ENCODE results near the gene CNMD. TPM values are rescaled to one million over a fixed set of nuclear protein-coding genes. Genes with fewer than 3 reads are reported as not detected.
"Not testable (repeated sequence)": the region's sequence is repeated elsewhere in the genome, so short reads cannot be mapped to it uniquely, and the experiment has no call there.

CNMD gene
- polyA plus RNA-seq, 1 of the 3 experiments (the other 2 are of a cell fraction), result not detected

DNA sequence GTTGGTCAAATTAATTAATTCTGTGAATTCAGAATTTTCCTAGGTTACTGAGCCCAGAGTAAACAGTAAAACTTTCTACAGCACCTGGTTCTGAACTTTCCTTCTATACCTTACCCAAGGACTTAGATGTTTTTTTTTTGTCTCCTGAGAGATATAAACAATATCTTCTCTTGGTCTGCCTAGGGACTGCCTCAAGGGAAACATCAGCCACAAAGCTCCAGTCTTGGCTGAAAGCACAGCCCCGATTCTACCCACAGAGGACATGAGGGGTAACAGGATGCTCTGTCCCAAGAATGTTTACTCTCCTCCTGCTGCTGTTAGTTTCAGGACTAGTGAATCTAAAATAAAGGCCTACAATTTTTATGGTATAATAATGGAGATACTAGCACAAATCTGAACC is 14.3 kb downstream of the CNMD start (continued):
- TF ChIP-seq RAD21 (IDR thresholded peaks at IDR 0.05; ENCODE audit: low read length), result no peak
- TF ChIP-seq EZH2phosphoT487 (IDR thresholded peaks at IDR 0.05; ENCODE audit: borderline replicate concordance, low read depth), result no peak
- TF ChIP-seq FOXM1 (IDR thresholded peaks at IDR 0.05; ENCODE audit: low read depth), result no peak
- TF ChIP-seq, protein P1, sequence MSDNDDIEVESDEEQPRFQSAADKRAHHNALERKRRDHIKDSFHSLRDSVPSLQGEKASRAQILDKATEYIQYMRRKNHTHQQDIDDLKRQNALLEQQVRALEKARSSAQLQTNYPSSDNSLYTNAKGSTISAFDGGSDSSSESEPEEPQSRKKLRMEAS (IDR thresholded peaks at IDR 0.05; ENCODE audit: low read depth), result no peak
- TF ChIP-seq POLR2AphosphoS5 (IDR thresholded peaks at IDR 0.05; ENCODE audit: low read depth, low read length), result no peak
- no peak for TF ChIP-seq RFX5 (IDR thresholded peaks at IDR 0.05; ENCODE audit: low read length)
- TF ChIP-seq, protein P2, sequence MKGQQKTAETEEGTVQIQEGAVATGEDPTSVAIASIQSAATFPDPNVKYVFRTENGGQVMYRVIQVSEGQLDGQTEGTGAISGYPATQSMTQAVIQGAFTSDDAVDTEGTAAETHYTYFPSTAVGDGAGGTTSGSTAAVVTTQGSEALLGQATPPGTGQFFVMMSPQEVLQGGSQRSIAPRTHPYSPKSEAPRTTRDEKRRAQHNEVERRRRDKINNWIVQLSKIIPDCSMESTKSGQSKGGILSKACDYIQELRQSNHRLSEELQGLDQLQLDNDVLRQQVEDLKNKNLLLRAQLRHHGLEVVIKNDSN (IDR thresholded peaks at IDR 0.05; ENCODE audit: borderline replicate concordance, low read depth), result no peak
- TF ChIP-seq FOXJ3 (CRISPR knock-in tag; IDR thresholded peaks at IDR 0.05), result no peak
- TF ChIP-seq TCF12 (IDR thresholded peaks at IDR 0.05), result no peak
- no peak for TF ChIP-seq NRF1 (IDR thresholded peaks at IDR 0.05; ENCODE audit: low read depth, low read length)

DNA sequence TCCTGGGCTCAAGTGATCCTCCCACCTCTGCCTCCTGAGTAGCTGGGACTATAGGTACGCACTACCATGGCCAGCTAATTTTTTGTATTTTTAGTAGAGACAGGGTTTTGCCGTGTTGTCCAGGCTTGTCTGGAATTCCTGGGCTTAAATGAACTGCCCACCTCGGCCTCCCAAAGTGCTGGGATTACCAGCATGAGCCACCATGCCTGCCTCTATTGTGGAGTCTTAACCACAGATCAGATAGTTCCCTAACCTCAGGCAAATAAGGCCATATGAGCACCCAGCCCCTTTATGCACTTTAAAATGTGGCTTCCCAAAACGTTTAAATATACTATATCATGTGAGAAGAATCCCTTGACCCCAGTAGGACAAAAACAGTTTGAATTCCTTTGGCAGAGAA is 16.4 kb downstream of the CNMD start:
- Histone ChIP-seq H3K27ac (ENCODE audit: low read depth in 2 of 2, low read length in 1 of 2) (no peak overlapping the region), H4K20me1 (ENCODE audit: insufficient read depth) (no peaks in the 10 kb centered on the region), H3K9me3 (no peaks in the 10 kb centered on the region), H3K4me3 (ENCODE audit: low read depth in 2 of 2, low read length in 1 of 2) (no peak overlapping the region), H3K79me2 (ENCODE audit: insufficient read depth) (no peaks in the 10 kb centered on the region), H3K36me3 (replicated peaks in 1 of 2; ENCODE audit: control insufficient read depth in 1 of 2, insufficient read depth in 2 of 2, low read length in 1 of 2) (no peaks in the 10 kb centered on the region), H2AFZ (ENCODE audit: low read depth) (no peak overlapping the region), H3K27me3 (ENCODE audit: insufficient read depth) (no peaks in the 10 kb centered on the region), H3K9me2 (no peaks in the 10 kb centered on the region), H3K4me1 (ENCODE audit: control insufficient read depth in 1 of 2, insufficient read depth in 2 of 2, low read depth in 1 of 2, low read length in 1 of 2) (no peaks in the 10 kb centered on the region), H3K4me2 (no peak overlapping the region), H3K9ac (no peak overlapping the region), H3F3A (replicated peaks; ENCODE audit: insufficient read depth) (no peaks in the 10 kb centered on the region)
- WGBS (ENCODE audit: low lambda C conversion rate), result 31% methylated on average over 4 of the region's 4 CpGs
- ChIA-PET CTCF (interaction anchor here (0.9 to 1.4 kb wide), 2 partner anchors 38 to 123 kb away, joined by 3 to 4 read pairs; no protein-coding TSS in a partner anchor), POLR2A (no interaction called here)
- TF ChIP-seq, protein P2 (IDR thresholded peaks at IDR 0.05; ENCODE audit: borderline replicate concordance, low read depth), result no peak
- no peak for TF ChIP-seq MEF2A (IDR thresholded peaks at IDR 0.05; ENCODE audit: borderline replicate concordance, low read depth)
- no peak for DNase-seq

DNA sequence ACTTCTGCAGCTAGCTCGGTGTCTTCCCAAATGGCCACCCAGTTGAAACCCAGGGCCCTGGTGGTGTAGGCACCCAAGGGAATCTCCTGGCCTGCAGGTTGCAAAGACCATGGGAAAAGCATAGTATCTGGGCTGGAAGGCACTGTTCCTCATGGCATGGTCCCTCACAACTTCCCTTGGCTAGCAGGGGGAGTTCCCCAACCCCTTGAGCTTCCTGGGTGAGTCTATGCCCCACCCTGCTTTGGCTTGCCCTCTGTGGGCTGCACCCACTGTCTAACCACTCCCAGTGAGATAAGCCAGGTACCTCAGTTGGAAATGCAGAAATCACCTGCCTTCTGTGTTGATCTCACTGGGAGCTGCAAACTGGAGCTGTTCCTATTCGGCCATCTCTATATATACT is 18.3 kb downstream of the CNMD start:
- H3K9me3 ChIP-seq; H3K27ac ChIP-seq (ENCODE audit: low read depth in 2 of 2, low read length in 1 of 2); H3K4me3 ChIP-seq (ENCODE audit: low read depth in 2 of 2, low read length in 1 of 2); H3K36me3 ChIP-seq (replicated peaks in 1 of 2; ENCODE audit: control insufficient read depth in 1 of 2, insufficient read depth in 2 of 2, low read length in 1 of 2); DNase-seq; H3K4me2 ChIP-seq; H3K9me2 ChIP-seq; H3K27me3 ChIP-seq (ENCODE audit: insufficient read depth); POLR2A ChIA-PET; H2AFZ ChIP-seq (ENCODE audit: low read depth); H3K9ac ChIP-seq; H3F3A ChIP-seq (replicated peaks; ENCODE audit: insufficient read depth); H3K4me1 ChIP-seq (ENCODE audit: control insufficient read depth in 1 of 2, insufficient read depth in 2 of 2, low read depth in 1 of 2, low read length in 1 of 2); H4K20me1 ChIP-seq (ENCODE audit: insufficient read depth); H3K79me2 ChIP-seq (ENCODE audit: insufficient read depth): not testable (repeated sequence)
- CTCF ChIA-PET, result interaction anchor here (0.6 to 2.3 kb wide), 4 partner anchors 11 to 56 kb away, joined by 3 to 9 read pairs (median 3); no protein-coding TSS in a partner anchor
- WGBS (ENCODE audit: low lambda C conversion rate), result 32% methylated on average over 1 of the region's 2 CpGs

DNA sequence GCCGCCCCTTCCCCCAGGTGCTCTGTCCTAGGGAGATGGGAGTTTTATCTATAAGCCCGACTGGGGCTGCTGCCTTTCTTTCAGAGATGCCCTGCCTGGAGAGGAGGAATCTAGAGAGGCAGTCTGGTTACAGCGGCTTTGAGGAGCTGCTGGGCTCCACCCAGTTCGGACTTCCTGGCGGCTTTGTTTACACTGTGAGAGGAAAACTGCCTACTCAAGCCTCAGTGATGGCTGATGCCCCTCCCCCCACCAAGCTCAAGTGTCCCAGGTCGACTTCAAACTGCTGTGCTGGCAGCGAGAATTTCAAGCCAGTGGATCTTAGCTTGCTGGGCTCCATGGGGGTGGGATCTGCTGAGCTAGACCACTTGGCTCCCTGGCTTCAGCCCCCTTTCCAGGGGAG is 18.7 kb downstream of the CNMD start:
- H3K79me2 ChIP-seq (ENCODE audit: insufficient read depth); H4K20me1 ChIP-seq (ENCODE audit: insufficient read depth); DNase-seq; H3K9ac ChIP-seq; H3K9me2 ChIP-seq; H3K9me3 ChIP-seq; H3K36me3 ChIP-seq (replicated peaks in 1 of 2; ENCODE audit: control insufficient read depth in 1 of 2, insufficient read depth in 2 of 2, low read length in 1 of 2); H3F3A ChIP-seq (replicated peaks; ENCODE audit: insufficient read depth); H3K27me3 ChIP-seq (ENCODE audit: insufficient read depth); H3K4me1 ChIP-seq (ENCODE audit: control insufficient read depth in 1 of 2, insufficient read depth in 2 of 2, low read depth in 1 of 2, low read length in 1 of 2); H2AFZ ChIP-seq (ENCODE audit: low read depth); H3K27ac ChIP-seq (ENCODE audit: low read depth in 2 of 2, low read length in 1 of 2); H3K4me2 ChIP-seq; H3K4me3 ChIP-seq (ENCODE audit: low read depth in 2 of 2, low read length in 1 of 2); POLR2A ChIA-PET: not testable (repeated sequence)
- WGBS (ENCODE audit: low lambda C conversion rate), result no CpG with 5 or more reads among the region's 7 CpGs
- CTCF ChIA-PET, result interaction anchor here (0.6 to 2.3 kb wide), 3 partner anchors 10 to 56 kb away, joined by 3 to 9 read pairs (median 3); no protein-coding TSS in a partner anchor
